AG09309 (cell line): Measurements from ENCODE around the gene LCP2.

Source experiments
- DNase-seq: peaks from one replicate; pipeline ENCODE4 v3.0.0-alpha.2; 2010; ENCODE audit warnings: low read depth
- H3K4me3 ChIP-seq: 2 replicates; pipeline ENCODE4 v1.5.1; 2011; ENCODE audit warnings: mild to moderate bottlenecking, low read depth, low read length, moderate library complexity; ENCODE audit not compliant: control insufficient read depth
- TF ChIP-seq, protein P1 (sequence below): IDR thresholded peaks from 2 replicates; pipeline ENCODE4 v1.5.1; 2011; ENCODE audit warnings: mild to moderate bottlenecking, low read depth, low read length, inconsistent platforms; ENCODE audit not compliant: insufficient read depth, control insufficient read depth; ENCODE audit errors: missing control alignments

The LCP2 gene

GRCh38 chr5:170256571-170256970, 41.0 kb downstream of the LCP2 start:
- no peak for DNase-seq
- H3K4me3 ChIP-seq, result no peak overlapping the region
- TF ChIP-seq, protein P1, sequence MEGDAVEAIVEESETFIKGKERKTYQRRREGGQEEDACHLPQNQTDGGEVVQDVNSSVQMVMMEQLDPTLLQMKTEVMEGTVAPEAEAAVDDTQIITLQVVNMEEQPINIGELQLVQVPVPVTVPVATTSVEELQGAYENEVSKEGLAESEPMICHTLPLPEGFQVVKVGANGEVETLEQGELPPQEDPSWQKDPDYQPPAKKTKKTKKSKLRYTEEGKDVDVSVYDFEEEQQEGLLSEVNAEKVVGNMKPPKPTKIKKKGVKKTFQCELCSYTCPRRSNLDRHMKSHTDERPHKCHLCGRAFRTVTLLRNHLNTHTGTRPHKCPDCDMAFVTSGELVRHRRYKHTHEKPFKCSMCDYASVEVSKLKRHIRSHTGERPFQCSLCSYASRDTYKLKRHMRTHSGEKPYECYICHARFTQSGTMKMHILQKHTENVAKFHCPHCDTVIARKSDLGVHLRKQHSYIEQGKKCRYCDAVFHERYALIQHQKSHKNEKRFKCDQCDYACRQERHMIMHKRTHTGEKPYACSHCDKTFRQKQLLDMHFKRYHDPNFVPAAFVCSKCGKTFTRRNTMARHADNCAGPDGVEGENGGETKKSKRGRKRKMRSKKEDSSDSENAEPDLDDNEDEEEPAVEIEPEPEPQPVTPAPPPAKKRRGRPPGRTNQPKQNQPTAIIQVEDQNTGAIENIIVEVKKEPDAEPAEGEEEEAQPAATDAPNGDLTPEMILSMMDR, result no peak

DNA sequence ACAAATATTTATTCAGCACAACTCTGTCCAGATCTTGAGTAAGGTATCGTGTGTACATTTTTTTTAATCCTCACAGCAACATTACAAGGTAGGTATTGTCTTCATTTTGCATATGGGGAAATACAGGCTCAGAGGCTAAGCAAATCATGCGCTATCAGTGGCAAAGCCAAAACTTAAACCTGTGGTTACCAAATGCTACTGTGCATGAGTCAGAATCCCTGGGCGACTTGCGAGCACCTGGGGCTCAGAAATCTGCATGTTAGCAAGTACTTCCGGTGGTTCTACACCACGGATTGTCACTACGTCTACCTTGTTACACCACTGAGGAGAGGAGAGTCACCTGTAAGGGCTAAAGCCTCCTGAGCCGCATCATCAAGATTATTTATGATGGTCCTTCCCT, 43.5 kb downstream of the LCP2 start:
- TF ChIP-seq, protein P1, result no peak
- DNase-seq, result no peak
- no peak overlapping the region for H3K4me3 ChIP-seq

GRCh38 chr5:170252720-170253350, 44.7 kb downstream of the LCP2 start:
- TF ChIP-seq, protein P1, result no peak
- DNase-seq, result no peak
- no peak overlapping the region for H3K4me3 ChIP-seq

DNA sequence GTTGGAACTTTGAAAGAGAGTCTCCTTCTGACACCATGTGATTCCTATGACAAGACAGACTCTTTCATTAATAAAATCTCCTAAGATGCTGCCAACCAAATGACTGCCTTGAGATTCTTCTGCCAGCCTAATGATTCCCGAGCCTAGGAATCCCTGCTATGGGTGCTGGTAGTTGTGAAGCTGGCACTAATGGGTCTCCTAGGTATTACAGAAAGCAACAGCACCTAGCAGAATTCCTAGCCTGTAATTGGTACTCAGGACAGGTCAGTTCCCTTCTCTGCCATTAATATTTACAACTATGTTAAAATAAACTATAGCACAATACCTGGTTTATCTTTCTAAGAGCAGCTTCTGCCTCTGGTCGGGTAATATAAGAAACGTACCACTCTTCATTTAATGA, 45.5 kb downstream of the LCP2 start:
- no peak overlapping the region for H3K4me3 ChIP-seq
- TF ChIP-seq, protein P1, result no peak
- no peak for DNase-seq

DNA sequence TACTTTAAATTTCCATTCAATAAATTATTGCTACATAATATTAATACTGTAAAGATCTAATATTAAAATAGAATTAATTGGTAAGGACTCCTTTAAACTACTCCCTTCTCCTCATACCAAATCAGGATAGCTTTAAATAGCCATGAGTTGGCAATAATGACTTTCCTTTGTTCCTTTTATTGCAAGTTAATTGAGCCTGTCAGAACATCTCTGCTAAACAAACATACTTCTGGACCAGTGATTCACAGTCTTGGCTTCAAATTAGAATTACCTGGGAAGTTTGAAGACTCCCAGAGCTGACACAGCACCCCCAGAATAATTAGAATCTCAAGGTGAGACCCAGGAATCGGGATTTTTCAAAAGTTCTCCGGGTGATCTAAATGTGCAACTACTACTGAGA, 46.1 kb downstream of the LCP2 start:
- no peak overlapping the region for H3K4me3 ChIP-seq
- DNase-seq, result no peak
- TF ChIP-seq, protein P1, result no peak

- DNase-seq, result no peak
- no peak overlapping the region for H3K4me3 ChIP-seq
- TF ChIP-seq, protein P1, result no peak
Measured at GRCh38 chr5:170250810-170251317, 46.7 kb downstream of the LCP2 start.
